WERI-Rb-1 (cell line): ENCODE measurements around the gene AMBN.

ENCODE experiments used
- DNase-seq: peaks from one replicate; pipeline ENCODE4 v3.0.0-alpha.2; 2020
- H3K27ac ChIP-seq: fragments of 250-450 bp; sonication (Bioruptor Pico); 2 replicates; pipeline ENCODE4 v1.5.1; 2020; ENCODE audit warnings: mild to moderate bottlenecking, moderate library complexity
- H3K27me3 ChIP-seq: fragments of 250-450 bp; sonication (Bioruptor Pico); 2 replicates; pipeline ENCODE4 v1.5.1; 2021; ENCODE audit warnings: mild to moderate bottlenecking, low read depth, moderate library complexity; ENCODE audit not compliant: insufficient read depth, severe bottlenecking
- H3K36me3 ChIP-seq: fragments of 250-450 bp; sonication (Bioruptor Pico); 2 replicates; pipeline ENCODE4 v1.5.1; 2020; ENCODE audit warnings: mild to moderate bottlenecking, moderate library complexity
- H3K4me3 ChIP-seq: 2 replicates; pipeline ENCODE4 v1.5.1; 2011; ENCODE audit warnings: low read depth, mild to moderate bottlenecking, control low read depth, low read length
- H3K9me3 ChIP-seq: fragments of 250-450 bp; sonication (Bioruptor Pico); 2 replicates; pipeline ENCODE4 v1.5.1; 2021; ENCODE audit warnings: mild to moderate bottlenecking, moderate library complexity; ENCODE audit not compliant: severe bottlenecking
- CTCF ChIP-seq: IDR thresholded peaks from 2 replicates; pipeline ENCODE4 v1.5.1; 2011; ENCODE audit warnings: low read depth, mild to moderate bottlenecking, control low read depth, inconsistent platforms, low read length

The AMBN gene

GRCh38 chr4:70601422-70602039, 9.5 kb downstream of the AMBN start:
- peak; percentile 79 for DNase-seq
- H3K36me3 ChIP-seq, result no peaks in the 10 kb centered on the region
- TF ChIP-seq CTCF, result peak; percentile 91
- no peaks in the 10 kb centered on the region for H3K27me3 ChIP-seq
- no peak overlapping the region for H3K27ac ChIP-seq
- H3K4me3 ChIP-seq, result no peak overlapping the region
- no peaks in the 10 kb centered on the region for H3K9me3 ChIP-seq

- no peaks in the 10 kb centered on the region for H3K27me3 ChIP-seq
- H3K36me3 ChIP-seq, result no peaks in the 10 kb centered on the region
- H3K9me3 ChIP-seq, result no peaks in the 10 kb centered on the region
- no peak for TF ChIP-seq CTCF
- no peak overlapping the region for H3K4me3 ChIP-seq
- H3K27ac ChIP-seq, result no peak overlapping the region
- DNase-seq, result no peak
Measured at GRCh38 chr4:70603856-70604255, 11.8 kb downstream of the AMBN start.

- no peaks in the 10 kb centered on the region for H3K36me3 ChIP-seq
- no peak overlapping the region for H3K27ac ChIP-seq
- no peak for TF ChIP-seq CTCF
- no peaks in the 10 kb centered on the region for H3K9me3 ChIP-seq
- no peak overlapping the region for H3K4me3 ChIP-seq
- H3K27me3 ChIP-seq, result no peaks in the 10 kb centered on the region
- DNase-seq, result no peak
Measured at GRCh38 chr4:70606459-70606858, 14.4 kb downstream of the AMBN start.

GRCh38 chr4:70607334-70607853, 15.3 kb downstream of the AMBN start:
- Histone ChIP-seq H3K4me3 (no peak overlapping the region), H3K36me3 (no peaks in the 10 kb centered on the region), H3K27ac (no peak overlapping the region), H3K9me3 (no peaks in the 10 kb centered on the region), H3K27me3 (no peaks in the 10 kb centered on the region)
- TF ChIP-seq CTCF, result no peak
- DNase-seq, result no peak

- H3K4me3 ChIP-seq, result no peak overlapping the region
- no peaks in the 10 kb centered on the region for H3K36me3 ChIP-seq
- no peaks in the 10 kb centered on the region for H3K27me3 ChIP-seq
- no peak for DNase-seq
- TF ChIP-seq CTCF, result no peak
- no peaks in the 10 kb centered on the region for H3K9me3 ChIP-seq
- no peak overlapping the region for H3K27ac ChIP-seq
Measured at GRCh38 chr4:70608324-70608723, 16.3 kb downstream of the AMBN start.
